Keratinocyte (primary cell): Measurements from ENCODE around the gene TNS3. TPM values are rescaled to one million over a fixed set of nuclear protein-coding genes. Genes with fewer than 3 reads are reported as not detected.

ENCODE experiments used
- DNase-seq: peaks from one replicate; pipeline ENCODE4 v3.0.0-alpha.2; 2011; ENCODE audit warnings: low read depth, missing footprints, low spot score
- FAIRE-seq: peaks from 2 replicates; lab custom pipeline; 2011; peaks lifted over from hg19 to GRCh38; lab: Jason Lieb, UNC
- H2AFZ ChIP-seq: 2 replicates; pipeline ENCODE4 v1.6.0; 2012; ENCODE audit warnings: low read length, control low read depth, inconsistent platforms; ENCODE audit not compliant: control insufficient read depth
- H3K27ac ChIP-seq: 2 replicates; pipeline ENCODE4 v1.5.1; 2011; ENCODE audit warnings: low read length; ENCODE audit not compliant: control insufficient read depth, insufficient read depth
- H3K27me3 ChIP-seq: 3 replicates; pipeline ENCODE4 v1.6.0; 2011; ENCODE audit warnings: low read length; ENCODE audit not compliant: control insufficient read depth, insufficient read depth; ENCODE audit errors: extremely low read depth
- H3K36me3 ChIP-seq, 2 experiments: 2 replicates in 1 of 2; 3 replicates in 1 of 2; pipeline ENCODE4 v1.5.1; 2011; ENCODE audit warnings: low read length in 2 of 2, mild to moderate bottlenecking in 1 of 2; ENCODE audit not compliant: control insufficient read depth in 2 of 2, insufficient read depth in 2 of 2; ENCODE audit errors: extremely low read depth in 1 of 2
- H3K4me1 ChIP-seq: 3 replicates; pipeline ENCODE4 v1.5.1; 2011; ENCODE audit warnings: low read length; ENCODE audit not compliant: control insufficient read depth, insufficient read depth; ENCODE audit errors: extremely low read depth
- H3K4me2 ChIP-seq: 3 replicates; pipeline ENCODE4 v1.6.0; 2011; ENCODE audit warnings: low read depth, low read length; ENCODE audit not compliant: control insufficient read depth, insufficient read depth; ENCODE audit errors: extremely low read depth
- H3K4me3 ChIP-seq, 3 experiments: fragments of 200-600 bp in 1 of 3; sonication (generic) in 1 of 3; 2 replicates in 2 of 3; 3 replicates in 1 of 3; pipeline ENCODE4 v1.5.1; 2011 to 2016; ENCODE audit warnings: low read length in 3 of 3, mild to moderate bottlenecking in 3 of 3, control low read depth in 2 of 3, inconsistent platforms in 1 of 3, low read depth in 1 of 3, mixed read lengths in 1 of 3, mixed run types in 1 of 3, moderate library complexity in 1 of 3; ENCODE audit not compliant: control insufficient read depth in 2 of 3, insufficient read depth in 2 of 3; ENCODE audit errors: extremely low read depth in 1 of 3
- H3K79me2 ChIP-seq: 2 replicates; pipeline ENCODE4 v1.6.0; 2012; ENCODE audit warnings: low read length; ENCODE audit not compliant: control insufficient read depth, insufficient read depth
- H3K9ac ChIP-seq: 3 replicates; pipeline ENCODE4 v1.6.0; 2011; ENCODE audit warnings: low read length; ENCODE audit not compliant: control insufficient read depth, insufficient read depth; ENCODE audit errors: extremely low read depth
- H3K9me1 ChIP-seq: 3 replicates; pipeline ENCODE4 v1.6.0; 2011; ENCODE audit warnings: low read length; ENCODE audit not compliant: control insufficient read depth, insufficient read depth; ENCODE audit errors: extremely low read depth
- H3K9me3 ChIP-seq: 2 replicates; pipeline ENCODE4 v1.5.1; 2012; ENCODE audit warnings: low read depth, low read length; ENCODE audit not compliant: control insufficient read depth
- H4K20me1 ChIP-seq: 3 replicates; pipeline ENCODE4 v1.6.0; 2011; ENCODE audit warnings: low read length; ENCODE audit not compliant: control insufficient read depth, insufficient read depth; ENCODE audit errors: extremely low read depth
- CTCF ChIP-seq, 3 experiments: IDR thresholded peaks in 1 of 3; conservative IDR thresholded peaks in 1 of 3; optimal IDR thresholded peaks in 1 of 3; 2 replicates in 2 of 3; 3 replicates in 1 of 3; pipeline versions ENCODE3 to v1.5.1; 2011; ENCODE audit warnings: low read length in 3 of 3, mild to moderate bottlenecking in 3 of 3, moderate library complexity in 2 of 3, control low read depth in 1 of 3, inconsistent platforms in 1 of 3; ENCODE audit not compliant: insufficient read depth in 2 of 3; ENCODE audit errors: extremely low read depth in 1 of 3
- EZH2 ChIP-seq: IDR thresholded peaks from one replicate; pipeline ENCODE4 v1.6.1; 2012; ENCODE audit warnings: inconsistent platforms, mild to moderate bottlenecking, low read length, moderate library complexity
- dilution Hi-C: fragments of 300-500 bp; cut with MboI; formaldehyde crosslinking; loops from one replicate; pipeline ENCODE4 v1.7.0; 2020; ENCODE audit warnings: low sequenced_read_pairs; ENCODE audit not compliant: extremely low pct_ligation_motif_present
- polyA plus RNA-seq, 5 experiments: library from polyadenylated mRNA; depleted of rRNA in 3 of 5; stranded (reverse) in 3 of 5; stranded (forward) in 1 of 5; unstranded in 1 of 5; fragments of >200 nt; gene quantifications; 1 replicate in 1 of 5; 2 replicates in 3 of 5; 3 replicates in 1 of 5; pipeline versions ENCODE4 v1.2.1 to v1.2.3, GENCODE V29; 2011 to 2012; ENCODE audit warnings: missing spikeins in 2 of 5, low read depth in 1 of 5, low replicate concordance in 1 of 5

Gene TNS3
- polyA plus RNA-seq, 1 donor (not counting 4 experiments of a cell fraction or from before 2014, with no cell fraction given): 3.9 TPM

GRCh38 chr7:47587976-47588375, 6.1 kb upstream of the TNS3 start:
- peaks cover 14% of the 10 kb centered on the region for H3K4me1 ChIP-seq
- no peak overlapping the region for H3K4me2 ChIP-seq
- DNase-seq: no peak
- H3K9ac ChIP-seq: no peak overlapping the region
- no peak for TF ChIP-seq EZH2
- no peak for TF ChIP-seq CTCF (optimal IDR thresholded peaks at IDR 0.05 in 1 of 3, IDR thresholded peaks at IDR 0.05 in 1 of 3, conservative IDR thresholded peaks at IDR 0.05 in 1 of 3; ENCODE audit: extremely low read depth in 1 of 3, insufficient read depth in 2 of 3, low read length in 3 of 3)
- H2AFZ ChIP-seq: no peak overlapping the region
- no peaks in the 10 kb centered on the region for H4K20me1 ChIP-seq
- no peak overlapping the region for H3K4me3 ChIP-seq
- no peaks in the 10 kb centered on the region for H3K79me2 ChIP-seq
- dilution Hi-C loops: no loop called here
- no peaks in the 10 kb centered on the region for H3K9me3 ChIP-seq
- H3K36me3 ChIP-seq: no peaks in the 10 kb centered on the region
- H3K27ac ChIP-seq: no peak overlapping the region
- no peak for FAIRE-seq
- H3K27me3 ChIP-seq: peaks cover 7% of the 10 kb centered on the region
- H3K9me1 ChIP-seq: no peaks in the 10 kb centered on the region

- no peak overlapping the region for H3K4me3 ChIP-seq
- H3K36me3 ChIP-seq: no peaks in the 10 kb centered on the region
- no peak overlapping the region for H3K9ac ChIP-seq
- no peak for TF ChIP-seq CTCF (optimal IDR thresholded peaks at IDR 0.05 in 1 of 3, IDR thresholded peaks at IDR 0.05 in 1 of 3, conservative IDR thresholded peaks at IDR 0.05 in 1 of 3; ENCODE audit: extremely low read depth in 1 of 3, insufficient read depth in 2 of 3, low read length in 3 of 3)
- TF ChIP-seq EZH2: no peak
- no peak for FAIRE-seq
- DNase-seq: no peak
- no peaks in the 10 kb centered on the region for H3K9me3 ChIP-seq
- H3K27ac ChIP-seq: no peak overlapping the region
- peaks cover 10% of the 10 kb centered on the region for H3K27me3 ChIP-seq
- peaks cover 15% of the 10 kb centered on the region for H3K4me1 ChIP-seq
- dilution Hi-C loops: no loop called here
- H2AFZ ChIP-seq: no peak overlapping the region
- H4K20me1 ChIP-seq: no peaks in the 10 kb centered on the region
- H3K79me2 ChIP-seq: no peaks in the 10 kb centered on the region
- H3K4me2 ChIP-seq: no peak overlapping the region
- no peaks in the 10 kb centered on the region for H3K9me1 ChIP-seq
Measured at GRCh38 chr7:47587351-47587750, 5.4 kb upstream of the TNS3 start.
